Hepatocyte (in vitro differentiated cells): ENCODE data around the gene ANO4. TPM values are rescaled to one million over a fixed set of nuclear protein-coding genes. Genes with fewer than 3 reads are reported as not detected.

Source experiments
- DNase-seq: peaks from one replicate; pipeline ENCODE4 v3.0.0-alpha.2; 2016; ENCODE audit warnings: low spot score
- H2AFZ ChIP-seq: fragments of 200-600 bp; sonication (generic); 2 replicates; pipeline ENCODE4 v1.6.0; 2016; ENCODE audit warnings: antibody characterized with exemption, mild to moderate bottlenecking
- H3K27ac ChIP-seq: fragments of 200-600 bp; sonication (generic); 2 replicates; pipeline ENCODE4 v1.5.1; 2016; ENCODE audit warnings: mild to moderate bottlenecking
- H3K27me3 ChIP-seq: fragments of 200-600 bp; sonication (generic); 2 replicates; pipeline ENCODE4 v1.6.1; 2016
- H3K36me3 ChIP-seq: fragments of 200-600 bp; sonication (generic); replicated peaks from 2 replicates; pipeline ENCODE4 v1.5.1; 2016; ENCODE audit warnings: low read depth; ENCODE audit not compliant: insufficient read depth
- H3K4me1 ChIP-seq: fragments of 200-600 bp; sonication (generic); 2 replicates; pipeline ENCODE4 v1.5.1; 2016; ENCODE audit warnings: mild to moderate bottlenecking, moderate library complexity; ENCODE audit not compliant: insufficient read depth
- H3K4me2 ChIP-seq: fragments of 200-600 bp; sonication (generic); 2 replicates; pipeline ENCODE4 v1.6.0; 2016
- H3K4me3 ChIP-seq: fragments of 200-600 bp; sonication (generic); 2 replicates; pipeline ENCODE4 v1.5.1; 2016; ENCODE audit warnings: mild to moderate bottlenecking
- H3K79me2 ChIP-seq: fragments of 200-600 bp; sonication (generic); 2 replicates; pipeline ENCODE4 v1.6.0; 2017; ENCODE audit warnings: mild to moderate bottlenecking
- H3K9me2 ChIP-seq: fragments of 200-600 bp; sonication (generic); replicated peaks from 2 replicates; pipeline ENCODE4 v1.6.0; 2017; ENCODE audit warnings: mild to moderate bottlenecking; ENCODE audit not compliant: insufficient read depth
- H3K9me3 ChIP-seq: fragments of 200-600 bp; sonication (generic); 2 replicates; pipeline ENCODE4 v1.5.1; 2016; ENCODE audit warnings: low read depth, mild to moderate bottlenecking
- H4K20me1 ChIP-seq: fragments of 200-600 bp; sonication (generic); 2 replicates; pipeline ENCODE4 v1.6.0; 2016; ENCODE audit warnings: mild to moderate bottlenecking; ENCODE audit not compliant: insufficient read depth, poor library complexity, severe bottlenecking
- CTCF ChIP-seq: fragments of 200-600 bp; sonication (generic); IDR thresholded peaks from 2 replicates; pipeline ENCODE4 v1.5.1; 2016; ENCODE audit warnings: antibody characterized with exemption, mild to moderate bottlenecking; ENCODE audit not compliant: poor library complexity
- EZH2 ChIP-seq: fragments of 200-600 bp; sonication (generic); IDR thresholded peaks from 2 replicates; pipeline ENCODE4 v1.6.1; 2016; ENCODE audit warnings: antibody characterized with exemption, mild to moderate bottlenecking, borderline replicate concordance
- EZH2phosphoT487 ChIP-seq: fragments of 200-600 bp; sonication (generic); IDR thresholded peaks from one replicate; pipeline ENCODE4 v1.6.1; 2018; ENCODE audit warnings: antibody characterized with exemption, mild to moderate bottlenecking, low read depth, moderate library complexity; ENCODE audit not compliant: unreplicated experiment, severe bottlenecking
- WGBS: methylation state at CpG from one replicate; pipeline ENCODE4 v1.1.6; 2016; ENCODE audit warnings: low lambda C conversion rate; ENCODE audit errors: missing lambda C conversion rate; 5-methylcytosine and 5-hydroxymethylcytosine counted together
- polyA plus RNA-seq: library from polyadenylated mRNA; unstranded; fragments of >200 nt; fragmentation: Nextera tagmentation; extraction: Ambion mirVana; gene quantifications from 2 replicates; pipeline ENCODE4 v1.2.1, GENCODE V29; 2016
- total RNA-seq: library from RNA; depleted of rRNA; stranded (reverse); fragments of >200 nt; gene quantifications from 2 replicates; pipeline ENCODE4 v1.2.3, GENCODE V29; 2014

ANO4 gene
- total and polyA plus RNA-seq, 2 experiments from 2014 or later = 1.6 to 2.3 TPM

GRCh38 chr12:100995771-100996170, 201.2 kb downstream of the ANO4 start:
- H3K27me3 ChIP-seq = no peaks in the 10 kb centered on the region
- no peak overlapping the region for H3K27ac ChIP-seq
- DNase-seq = no peak
- no peak overlapping the region for H3K4me3 ChIP-seq
- H3K4me1 ChIP-seq = no peaks in the 10 kb centered on the region
- H4K20me1 ChIP-seq = no peaks in the 10 kb centered on the region
- WGBS = 66% methylated on average over 4 of the region's 4 CpGs
- no peaks in the 10 kb centered on the region for H3K79me2 ChIP-seq
- H3K9me2 ChIP-seq = no peaks in the 10 kb centered on the region
- H2AFZ ChIP-seq = no peak overlapping the region
- H3K9me3 ChIP-seq = no peaks in the 10 kb centered on the region
- H3K4me2 ChIP-seq = no peak overlapping the region
- H3K36me3 ChIP-seq = no peaks in the 10 kb centered on the region
- no peak for TF ChIP-seq CTCF
- no peak for TF ChIP-seq EZH2phosphoT487
- no peak for TF ChIP-seq EZH2

- 96% methylated on average over 5 of the region's 5 CpGs for WGBS
- no peaks in the 10 kb centered on the region for H4K20me1 ChIP-seq
These were observed 207.1 kb downstream of the ANO4 start for GRCh38 chr12:101001669-101002068.

GRCh38 chr12:101002696-101003419, 208.3 kb downstream of the ANO4 start:
- Histone ChIP-seq H2AFZ (no peak overlapping the region), H3K9me3 (no peaks in the 10 kb centered on the region), H3K79me2 (no peaks in the 10 kb centered on the region), H3K4me2 (no peak overlapping the region), H3K9me2 (no peaks in the 10 kb centered on the region), H3K4me3 (no peak overlapping the region), H3K4me1 (no peaks in the 10 kb centered on the region), H4K20me1 (no peaks in the 10 kb centered on the region), H3K36me3 (no peaks in the 10 kb centered on the region), H3K27me3 (no peaks in the 10 kb centered on the region), H3K27ac (no peak overlapping the region)
- WGBS = 55% methylated on average over 3 of the region's 3 CpGs
- no peak for TF ChIP-seq CTCF
- TF ChIP-seq EZH2phosphoT487 = no peak
- no peak for TF ChIP-seq EZH2
- no peak for DNase-seq

More at GRCh38 chr12:101001669-101002068, 207.1 kb downstream of the ANO4 start:
- Histone ChIP-seq H3K9me2 (no peaks in the 10 kb centered on the region), H2AFZ (no peak overlapping the region), H3K4me3 (no peak overlapping the region), H3K9me3 (no peaks in the 10 kb centered on the region), H3K36me3 (no peaks in the 10 kb centered on the region), H3K27me3 (no peaks in the 10 kb centered on the region), H3K27ac (no peak overlapping the region), H3K4me2 (no peak overlapping the region), H3K79me2 (no peaks in the 10 kb centered on the region), H3K4me1 (no peaks in the 10 kb centered on the region)
- no peak for DNase-seq
- no peak for TF ChIP-seq EZH2phosphoT487
- TF ChIP-seq CTCF = no peak
- TF ChIP-seq EZH2 = no peak
